Measurements from ENCODE around the gene SLC12A9. TPM values are rescaled to one million over a fixed set of nuclear protein-coding genes. Genes with fewer than 3 reads are reported as not detected.

SLC12A9 gene
- total and polyA plus RNA-seq, 8 donors = 2.9 to 44.6 (median 15.8) TPM

GRCh38 chr7:100861616-100861985, 9.1 kb downstream of the SLC12A9 start:
- WGBS, 5 donors = 92 to 97% (median 94%) methylated on average over 13 to 14 of the region's 14 CpGs

GRCh38 chr7:100863406-100863950, 11.0 kb downstream of the SLC12A9 start:
- WGBS, 5 donors = 22 to 46% (median 39%) methylated on average over 10 of the region's 10 CpGs
- DNase-seq = peak; percentile 51 to 76
- Histone ChIP-seq H3K27me3 (no peaks in the 10 kb centered on the region), H3K4me3 (no peak overlapping the region), H3K36me3 (peaks cover 17 to 44% (median 42%) of the 10 kb centered on the region in 4 donors), H3K27ac (peak overlapping the region in 1 of 5 donors; percentile 20), H3K9me3 (no peaks in the 10 kb centered on the region), H3K4me1 (peaks cover 31 to 46% (median 44%) of the 10 kb centered on the region in 4 donors)
- intact Hi-C loops (cut with DNase I; ENCODE audit: low total_unique reads) = no loop called here
- TF ChIP-seq EP300 (IDR thresholded peaks at IDR 0.05) (no peak), CTCF (IDR thresholded peaks at IDR 0.05) (no peak), POLR2A (IDR thresholded peaks at IDR 0.05) (no peak), POLR2AphosphoS5 (IDR thresholded peaks at IDR 0.05) (no peak)

More at GRCh38 chr7:100861616-100861985, 9.1 kb downstream of the SLC12A9 start:
- TF ChIP-seq CTCF (IDR thresholded peaks at IDR 0.05) (no peak), EP300 (IDR thresholded peaks at IDR 0.05) (no peak), POLR2AphosphoS5 (IDR thresholded peaks at IDR 0.05) (no peak), POLR2A (IDR thresholded peaks at IDR 0.05) (no peak)
- no peak overlapping the region for H3K4me3 ChIP-seq
- no peak for DNase-seq
- H3K27me3 ChIP-seq = no peaks in the 10 kb centered on the region
- H3K4me1 ChIP-seq = peaks cover 15 to 28% (median 26%) of the 10 kb centered on the region in 4 donors
- no peak overlapping the region for H3K27ac ChIP-seq
- peaks cover 17 to 61% (median 55%) of the 10 kb centered on the region in 4 donors for H3K36me3 ChIP-seq
- H3K9me3 ChIP-seq = no peaks in the 10 kb centered on the region
- intact Hi-C loops (cut with DNase I; ENCODE audit: low total_unique reads) = no loop called here

- Histone ChIP-seq H3K4me3 (no peak overlapping the region), H3K9me3 (no peaks in the 10 kb centered on the region), H3K36me3 (peaks cover 17 to 35% (median 34%) of the 10 kb centered on the region in 4 donors), H3K4me1 (peaks cover 39 to 55% (median 51%) of the 10 kb centered on the region in 4 donors), H3K27ac (peak overlapping the region in 1 of 5 donors; percentile 24), H3K27me3 (no peaks in the 10 kb centered on the region)
- no peak for DNase-seq
- WGBS, 5 donors = 81 to 90% (median 88%) methylated on average over 12 of the region's 12 CpGs
- intact Hi-C loops (cut with DNase I; ENCODE audit: low total_unique reads) = no loop called here
- no peak for TF ChIP-seq EP300 (IDR thresholded peaks at IDR 0.05)
- TF ChIP-seq POLR2A (IDR thresholded peaks at IDR 0.05) = no peak
- no peak for TF ChIP-seq CTCF (IDR thresholded peaks at IDR 0.05)
- no peak for TF ChIP-seq POLR2AphosphoS5 (IDR thresholded peaks at IDR 0.05)
Measured at GRCh38 chr7:100864263-100864845, 11.8 kb downstream of the SLC12A9 start.

- H3K27ac ChIP-seq = peak overlapping the region; percentile 52 to 97 (median 96)
- peak overlapping the region in 3 of 4 donors; percentile 59 to 86 (median 73) for H3K4me3 ChIP-seq
- no peaks in the 10 kb centered on the region for H3K27me3 ChIP-seq
- intact Hi-C loops (cut with DNase I; ENCODE audit: low total_unique reads) = no loop called here
- peaks cover 39 to 64% (median 52%) of the 10 kb centered on the region in 4 donors for H3K4me1 ChIP-seq
- no peak for TF ChIP-seq CTCF (IDR thresholded peaks at IDR 0.05)
- no peak for TF ChIP-seq POLR2AphosphoS5 (IDR thresholded peaks at IDR 0.05)
- TF ChIP-seq POLR2A (IDR thresholded peaks at IDR 0.05) = no peak
- no peak for TF ChIP-seq EP300 (IDR thresholded peaks at IDR 0.05)
- WGBS, 5 donors = 50 to 68% (median 59%) methylated on average over 10 to 17 of the region's 17 CpGs
- peak in 1 of 2 donors; percentile 63 for DNase-seq
- no peaks in the 10 kb centered on the region for H3K9me3 ChIP-seq
- peaks cover 15 to 31% (median 29%) of the 10 kb centered on the region in 4 donors for H3K36me3 ChIP-seq
Measured at GRCh38 chr7:100865372-100865911, 12.9 kb downstream of the SLC12A9 start.
